Gastrocnemius medialis (tissue), 4 donors: ENCODE results near the gene BEND7. TPM values are rescaled to one million over a fixed set of nuclear protein-coding genes. Genes with fewer than 3 reads are reported as not detected.

Experiments used
- ATAC-seq, 2 donors: fragments of 150-250 bp; one replicate each; pipeline ENCODE4 v1.9.1; 2016
- DNase-seq, 2 donors: peaks; one replicate each; pipeline ENCODE4 v3.0.0-alpha.2; 2019
- H3K27ac ChIP-seq, 4 donors: fragments of 200-600 bp; sonication (generic); 1 replicate in 1 of 4; 2 replicates in 3 of 4; pipeline ENCODE4 v1.5.1; 2016 to 2018; ENCODE audit warnings: mild to moderate bottlenecking in 2 of 4, moderate library complexity in 1 of 4
- H3K27me3 ChIP-seq, 3 donors: fragments of 200-600 bp; sonication (generic) in 2 of 3; 1 replicate in 1 of 3; 2 replicates in 2 of 3; pipeline versions ENCODE4 v1.5.1 to v1.6.0; 2016 to 2019; ENCODE audit warnings: mild to moderate bottlenecking in 1 of 3, moderate library complexity in 1 of 3
- H3K36me3 ChIP-seq, 2 donors: fragments of 200-600 bp; sonication (generic) in 1 of 2; one replicate each; pipeline ENCODE4 v1.5.1; 2017 to 2018
- H3K4me1 ChIP-seq, 2 donors: fragments of 200-600 bp; sonication (generic) in 1 of 2; one replicate each; pipeline ENCODE4 v1.5.1; 2016 to 2017; ENCODE audit warnings: mild to moderate bottlenecking in 2 of 2
- H3K4me3 ChIP-seq, 4 donors: fragments of 200-600 bp; sonication (generic) in 3 of 4; 1 replicate in 1 of 4; 2 replicates in 3 of 4; pipeline ENCODE4 v1.5.1; 2016 to 2019; ENCODE audit warnings: mild to moderate bottlenecking in 2 of 4
- H3K9me3 ChIP-seq, 3 donors: fragments of 200-600 bp; sonication (generic) in 2 of 3; 1 replicate in 1 of 3; 2 replicates in 2 of 3; pipeline ENCODE4 v1.5.1; 2016 to 2019
- CTCF ChIP-seq, 5 experiments: fragments of 450-650 bp in 3 of 5; fragments of 200-600 bp in 2 of 5; sonication (generic) in 2 of 5; IDR thresholded peaks in 4 of 5; conservative IDR thresholded peaks in 1 of 5; 1 replicate in 4 of 5; 2 replicates in 1 of 5; pipeline ENCODE4 v1.5.1; 2016 to 2019; ENCODE audit warnings: antibody characterized with exemption in 5 of 5, mild to moderate bottlenecking in 3 of 5, moderate library complexity in 3 of 5
- POLR2A ChIP-seq, 2 donors: fragments of 450-650 bp; IDR thresholded peaks; one replicate each; pipeline ENCODE4 v1.6.1; 2017; ENCODE audit warnings: antibody characterized with exemption in 2 of 2, mild to moderate bottlenecking in 2 of 2, moderate library complexity in 2 of 2
- in situ Hi-C, 4 donors: fragments of 200-750 bp; cut with MboI; loops; one replicate each; pipeline versions ENCODE4 v1.15.0 to v1.8.0; 2017; ENCODE audit warnings: low sequenced_read_pairs in 4 of 4
- intact Hi-C: fragments of 100-400 bp; cut with DNase I; formaldehyde crosslinking; loops from one replicate; pipeline ENCODE4 v1.15.1; 2023; ENCODE audit warnings: low total_unique reads
- total RNA-seq, 4 donors: library from RNA; depleted of rRNA; stranded (reverse); fragments of >200 nt; gene quantifications; one replicate each; pipeline versions ENCODE4 v1.1.0 to v1.2.3, GENCODE V29; 2016

BEND7 gene
- 10 to 100 TPM; 23.6 to 35.5 (median 26.1) TPM for total RNA-seq

GRCh38 chr10:13528875-13529713, at the start of gene BEND7:
Gene BEND7 (minus strand): TSS chr10:13529014. CDS start chr10:13528533, 481 bp downstream.
- no peak for DNase-seq
- intact Hi-C loops (loop anchor here (2.0 to 5.0 kb wide), 2 partner anchors 58 to 182 kb away; partner anchors contain the start of genes PRPF18 and SEPHS1), in situ Hi-C loops (loop anchor here in 1 of 4 donors (25.0 kb wide), 1 partner anchor 167 kb away; no protein-coding TSS in a partner anchor)
- no peaks in the 10 kb centered on the region for H3K9me3 ChIP-seq
- ATAC-seq = peak; percentile 76 to 78
- H3K27me3 ChIP-seq = no peaks in the 10 kb centered on the region
- no peaks in the 10 kb centered on the region for H3K36me3 ChIP-seq
- TF ChIP-seq POLR2A (IDR thresholded peaks at IDR 0.05) = no peak
- no peak for TF ChIP-seq CTCF (IDR thresholded peaks at IDR 0.05 in 4 of 5, conservative IDR thresholded peaks at IDR 0.05 in 1 of 5)
- H3K27ac ChIP-seq = peak within 1 kb of the TSS; percentile 63 to 81 (median 74)
- H3K4me1 ChIP-seq = peaks cover 13 to 15% of the 10 kb centered on the region in 2 donors
- peak within 1 kb of the TSS; percentile 64 to 76 (median 68) for H3K4me3 ChIP-seq

GRCh38 chr10:13573960-13574359, 45.1 kb upstream of the BEND7 start:
- ATAC-seq (no peak), DNase-seq (no peak)
- intact Hi-C loops = no loop called here
- Histone ChIP-seq H3K36me3 (no peaks in the 10 kb centered on the region), H3K27ac (no peak overlapping the region), H3K9me3 (no peaks in the 10 kb centered on the region), H3K4me1 (no peaks in the 10 kb centered on the region), H3K4me3 (no peak overlapping the region), H3K27me3 (peaks cover 0 to 7% (median 0%) of the 10 kb centered on the region in 3 donors)
- in situ Hi-C loops = no loop called here
- TF ChIP-seq POLR2A (IDR thresholded peaks at IDR 0.05) (no peak), CTCF (IDR thresholded peaks at IDR 0.05 in 4 of 5, conservative IDR thresholded peaks at IDR 0.05 in 1 of 5) (no peak)

- in situ Hi-C loops = no loop called here
Observed at GRCh38 chr10:13571541-13571940, 42.7 kb upstream of the BEND7 start.

GRCh38 chr10:13567030-13567429, 38.2 kb upstream of the BEND7 start:
- Histone ChIP-seq H3K4me3 (no peak overlapping the region), H3K36me3 (no peaks in the 10 kb centered on the region), H3K9me3 (no peaks in the 10 kb centered on the region), H3K4me1 (no peaks in the 10 kb centered on the region), H3K27me3 (no peaks in the 10 kb centered on the region), H3K27ac (no peak overlapping the region)
- no peak for TF ChIP-seq POLR2A (IDR thresholded peaks at IDR 0.05)
- no peak for TF ChIP-seq CTCF (IDR thresholded peaks at IDR 0.05 in 4 of 5, conservative IDR thresholded peaks at IDR 0.05 in 1 of 5)
- in situ Hi-C loops = no loop called here
- intact Hi-C loops = no loop called here
- no peak for ATAC-seq
- no peak for DNase-seq

More at GRCh38 chr10:13571541-13571940, 42.7 kb upstream of the BEND7 start:
- no peaks in the 10 kb centered on the region for H3K36me3 ChIP-seq
- no peaks in the 10 kb centered on the region for H3K9me3 ChIP-seq
- H3K4me3 ChIP-seq = no peak overlapping the region
- no peak overlapping the region for H3K27ac ChIP-seq
- no peak for TF ChIP-seq CTCF (IDR thresholded peaks at IDR 0.05 in 4 of 5, conservative IDR thresholded peaks at IDR 0.05 in 1 of 5)
- intact Hi-C loops = no loop called here
- DNase-seq (no peak), ATAC-seq (no peak)
- H3K4me1 ChIP-seq = no peaks in the 10 kb centered on the region
- peaks cover 0 to 2% (median 0%) of the 10 kb centered on the region in 3 donors for H3K27me3 ChIP-seq
